ENCODE measurements around the gene MRPS21.

DNA sequence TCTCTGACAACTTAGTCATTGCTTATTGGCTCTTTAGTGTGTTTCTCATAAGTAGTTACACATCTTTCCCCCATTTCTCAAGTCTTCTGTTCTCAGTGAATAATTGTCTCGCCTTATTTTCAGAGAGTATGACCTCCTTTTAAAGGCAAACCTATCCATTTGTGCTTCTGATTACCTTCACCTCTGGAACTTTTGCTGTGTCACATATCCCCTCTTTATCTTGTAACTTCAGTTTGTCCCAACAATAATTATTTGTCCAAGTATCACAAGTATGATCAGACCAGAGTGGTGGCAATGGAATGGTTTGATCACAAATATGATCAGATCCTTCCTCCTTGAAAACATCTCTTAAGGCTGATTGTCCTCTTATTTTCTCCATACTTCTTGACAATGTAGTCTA, 5.3 kb upstream of the MRPS21 start:
- TF ChIP-seq, protein P1, sequence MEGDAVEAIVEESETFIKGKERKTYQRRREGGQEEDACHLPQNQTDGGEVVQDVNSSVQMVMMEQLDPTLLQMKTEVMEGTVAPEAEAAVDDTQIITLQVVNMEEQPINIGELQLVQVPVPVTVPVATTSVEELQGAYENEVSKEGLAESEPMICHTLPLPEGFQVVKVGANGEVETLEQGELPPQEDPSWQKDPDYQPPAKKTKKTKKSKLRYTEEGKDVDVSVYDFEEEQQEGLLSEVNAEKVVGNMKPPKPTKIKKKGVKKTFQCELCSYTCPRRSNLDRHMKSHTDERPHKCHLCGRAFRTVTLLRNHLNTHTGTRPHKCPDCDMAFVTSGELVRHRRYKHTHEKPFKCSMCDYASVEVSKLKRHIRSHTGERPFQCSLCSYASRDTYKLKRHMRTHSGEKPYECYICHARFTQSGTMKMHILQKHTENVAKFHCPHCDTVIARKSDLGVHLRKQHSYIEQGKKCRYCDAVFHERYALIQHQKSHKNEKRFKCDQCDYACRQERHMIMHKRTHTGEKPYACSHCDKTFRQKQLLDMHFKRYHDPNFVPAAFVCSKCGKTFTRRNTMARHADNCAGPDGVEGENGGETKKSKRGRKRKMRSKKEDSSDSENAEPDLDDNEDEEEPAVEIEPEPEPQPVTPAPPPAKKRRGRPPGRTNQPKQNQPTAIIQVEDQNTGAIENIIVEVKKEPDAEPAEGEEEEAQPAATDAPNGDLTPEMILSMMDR (IDR thresholded peaks at IDR 0.05; ENCODE audit: poor library complexity), result no peak
- TF ChIP-seq EZH2phosphoT487 (IDR thresholded peaks at IDR 0.05; ENCODE audit: low read depth, severe bottlenecking, unreplicated experiment), result no peak
- TF ChIP-seq EZH2 (IDR thresholded peaks at IDR 0.05; ENCODE audit: borderline replicate concordance), result no peak
